Skeletal muscle tissue (tissue), 4 donors: Measurements from ENCODE around the gene KDM6A. TPM values are rescaled to one million over a fixed set of nuclear protein-coding genes. Genes with fewer than 3 reads are reported as not detected.
"Not testable (repeated sequence)": the region's sequence is repeated elsewhere in the genome, so short reads cannot be mapped to it uniquely, and the experiment has no call there.

ENCODE experiments used
- H3K27ac ChIP-seq: one replicate; pipeline ENCODE4 v1.7.0; 2013; ENCODE audit warnings: mild to moderate bottlenecking, low read depth, low read length, inconsistent platforms
- H3K27me3 ChIP-seq, 3 donors: one replicate each; pipeline ENCODE4 v1.7.0; 2013; ENCODE audit warnings: low read length in 3 of 3; ENCODE audit not compliant: control insufficient read depth in 3 of 3, insufficient read depth in 3 of 3
- H3K36me3 ChIP-seq, 3 donors: one replicate each; pipeline ENCODE4 v1.7.0; 2013; ENCODE audit warnings: low read length in 3 of 3; ENCODE audit not compliant: control insufficient read depth in 3 of 3, insufficient read depth in 3 of 3
- H3K4me1 ChIP-seq, 3 donors: one replicate each; pipeline ENCODE4 v1.7.0; 2013; ENCODE audit warnings: low read length in 3 of 3, mild to moderate bottlenecking in 3 of 3; ENCODE audit not compliant: control insufficient read depth in 3 of 3, insufficient read depth in 3 of 3
- H3K4me3 ChIP-seq, 3 donors: one replicate each; pipeline ENCODE4 v1.7.0; 2013; ENCODE audit warnings: low read length in 3 of 3
- H3K9ac ChIP-seq, 3 donors: one replicate each; pipeline ENCODE4 v1.7.0; 2013; ENCODE audit warnings: low read length in 3 of 3, mild to moderate bottlenecking in 3 of 3, moderate library complexity in 2 of 3, low read depth in 1 of 3
- H3K9me3 ChIP-seq, 3 donors: one replicate each; pipeline ENCODE4 v1.7.0; 2013; ENCODE audit warnings: low read length in 3 of 3; ENCODE audit not compliant: control insufficient read depth in 3 of 3
- total RNA-seq: library from RNA; depleted of rRNA; stranded (reverse); fragments of >200 nt; gene quantifications from one replicate; pipeline ENCODE4 v1.2.3, GENCODE V29; 2014
- donor health status: Osteomylitis.

KDM6A gene
- total RNA-seq, 1 donor from 2014 or later, result 21.9 TPM

DNA sequence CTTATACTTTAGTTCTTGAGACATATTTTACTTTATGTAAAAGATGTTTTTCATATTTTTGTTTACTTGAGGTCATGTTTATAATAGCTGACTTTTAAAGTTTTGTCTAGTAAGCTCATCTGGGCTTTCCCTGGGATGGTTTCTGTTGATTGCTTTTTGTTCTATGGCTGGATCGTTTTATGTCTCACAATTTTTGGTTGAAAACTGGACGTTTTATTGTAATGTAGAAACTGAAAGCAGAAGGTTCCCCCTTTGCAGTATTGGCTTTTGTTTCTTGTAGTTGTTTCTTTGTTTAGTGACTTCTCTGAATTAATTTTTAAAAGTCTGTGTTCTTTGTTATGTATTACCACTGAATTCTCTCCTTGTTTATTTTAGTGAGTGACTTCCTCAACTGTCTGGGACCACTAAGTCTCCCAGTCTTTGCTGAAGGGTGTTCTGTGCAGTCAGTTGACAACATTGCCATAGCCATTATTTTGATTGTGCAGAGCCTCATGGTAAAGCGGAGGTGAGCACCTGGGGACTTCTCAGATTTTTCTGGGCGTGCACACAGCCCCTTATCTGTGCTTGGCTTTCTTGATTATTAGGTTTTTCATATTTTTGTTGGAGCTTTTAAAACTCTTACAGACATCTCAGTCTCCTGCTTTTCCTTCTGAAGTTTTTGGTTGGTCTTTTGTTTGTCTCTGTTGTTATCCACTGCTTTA is 31.0 kb downstream of the KDM6A start:
- Histone ChIP-seq H3K27me3 (no peaks in the 10 kb centered on the region), H3K27ac (no peak overlapping the region), H3K36me3 (no peaks in the 10 kb centered on the region), H3K9me3 (no peaks in the 10 kb centered on the region), H3K4me3 (no peak overlapping the region), H3K9ac (no peak overlapping the region), H3K4me1 (peaks cover 6 to 23% (median 9%) of the 10 kb centered on the region in 3 donors)

DNA sequence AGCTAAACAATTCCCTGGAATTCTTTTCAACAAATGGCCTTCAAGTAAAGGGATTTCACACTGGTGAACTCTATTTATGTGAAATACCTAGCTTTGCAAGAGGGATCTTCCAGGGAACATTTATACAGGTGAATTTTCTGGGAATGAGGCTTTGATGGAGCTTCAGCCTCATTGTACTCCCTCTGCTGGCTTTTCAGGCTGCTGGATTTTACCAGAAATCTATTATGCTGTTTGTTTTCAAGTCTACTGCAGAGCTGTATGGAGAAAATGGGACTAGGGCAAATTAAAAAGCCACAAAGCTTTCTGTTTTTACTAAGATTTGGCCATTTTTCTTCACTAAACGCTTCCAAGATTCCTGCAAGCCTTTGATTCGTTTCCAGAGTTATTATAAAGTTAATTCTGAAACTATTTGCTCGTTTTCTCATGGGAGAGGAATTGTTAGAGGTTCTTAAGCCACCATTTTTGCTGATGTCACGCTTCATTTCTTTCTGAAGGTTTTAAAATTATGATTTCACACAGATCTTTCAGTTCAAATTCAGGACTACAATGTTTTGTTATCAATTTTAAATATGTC is 31.6 kb downstream of the KDM6A start:
- Histone ChIP-seq H3K27me3 (no peaks in the 10 kb centered on the region), H3K4me3 (no peak overlapping the region), H3K36me3 (no peaks in the 10 kb centered on the region), H3K9ac (no peak overlapping the region), H3K27ac (no peak overlapping the region), H3K4me1 (peaks cover 6 to 20% (median 9%) of the 10 kb centered on the region in 3 donors), H3K9me3 (no peaks in the 10 kb centered on the region)

DNA sequence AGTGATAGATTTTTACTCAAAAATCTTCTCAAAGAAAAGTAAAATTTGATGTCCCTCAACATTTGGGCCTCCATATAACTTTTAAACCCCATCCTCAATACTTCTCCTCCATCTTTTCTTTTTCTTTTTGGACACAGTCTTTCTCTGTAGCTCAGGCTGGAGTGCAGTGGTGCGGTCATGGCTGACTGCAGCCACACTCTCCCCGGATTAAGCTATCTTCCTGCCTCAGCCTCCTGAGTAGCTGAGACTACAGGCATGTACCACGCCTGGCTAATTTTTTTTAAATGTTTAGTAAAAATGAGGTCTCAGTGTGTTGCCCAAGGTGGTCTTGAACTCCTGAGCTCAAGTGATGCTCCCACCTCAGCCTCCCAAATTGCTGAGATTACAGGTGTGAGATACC is 33.1 kb downstream of the KDM6A start:
- H3K9me3 ChIP-seq, result no peaks in the 10 kb centered on the region
- no peaks in the 10 kb centered on the region for H3K27me3 ChIP-seq
- H3K27ac ChIP-seq, result no peak overlapping the region
- H3K9ac ChIP-seq, result no peak overlapping the region
- H3K4me3 ChIP-seq, result no peak overlapping the region
- peaks cover 6 to 20% (median 9%) of the 10 kb centered on the region in 3 donors for H3K4me1 ChIP-seq
- no peaks in the 10 kb centered on the region for H3K36me3 ChIP-seq

DNA sequence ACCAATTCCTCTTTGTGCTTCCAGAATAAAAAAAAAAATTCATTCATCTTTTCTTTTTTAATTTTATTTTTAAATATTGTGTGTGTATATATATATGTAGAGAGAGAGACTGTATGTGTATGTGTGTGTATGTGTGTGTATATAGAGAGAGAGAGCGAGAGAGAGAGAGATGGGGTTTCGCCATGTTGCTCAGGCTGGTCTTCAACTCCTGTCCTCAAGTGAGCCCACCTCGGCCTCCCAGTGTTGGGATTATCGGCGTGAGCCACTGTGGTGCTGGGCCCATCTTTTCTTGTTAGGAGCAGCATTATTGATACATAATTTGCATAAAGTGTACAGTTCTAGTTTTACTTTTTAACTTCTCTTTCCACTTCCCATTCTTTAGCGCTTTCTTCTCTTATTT is 33.6 kb downstream of the KDM6A start:
- Histone ChIP-seq H3K27me3 (no peaks in the 10 kb centered on the region), H3K4me1 (peaks cover 6 to 20% (median 9%) of the 10 kb centered on the region in 3 donors), H3K36me3 (no peaks in the 10 kb centered on the region), H3K9me3 (no peaks in the 10 kb centered on the region), H3K27ac (no peak overlapping the region), H3K4me3 (no peak overlapping the region), H3K9ac (no peak overlapping the region)

DNA sequence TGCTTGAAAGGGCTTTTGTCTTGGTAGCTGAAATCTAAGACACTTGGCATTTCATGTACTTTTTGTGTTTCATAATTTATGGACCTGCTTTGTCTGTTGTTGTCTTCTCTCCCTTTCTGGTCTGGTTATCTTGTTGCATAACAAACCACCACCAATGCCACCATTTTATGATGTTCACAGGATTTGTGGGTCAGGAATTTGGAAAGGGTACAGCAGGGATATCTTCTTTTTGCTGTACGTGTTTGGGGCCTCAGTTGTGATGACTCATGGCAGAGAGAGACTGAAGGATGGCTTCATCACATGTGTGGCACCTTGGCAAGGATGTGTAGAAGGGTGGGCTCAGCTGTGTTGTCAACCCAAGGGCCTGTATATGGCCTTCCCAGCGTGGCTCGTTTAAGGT is 35.2 kb downstream of the KDM6A start:
- H3K4me3 ChIP-seq, result peak overlapping the region in 1 of 3 donors; percentile 8
- peak overlapping the region; percentile 33 for H3K27ac ChIP-seq
- H3K9ac ChIP-seq, result no peak overlapping the region
- no peaks in the 10 kb centered on the region for H3K36me3 ChIP-seq
- H3K4me1 ChIP-seq, result peaks cover 6 to 20% (median 9%) of the 10 kb centered on the region in 3 donors
- no peaks in the 10 kb centered on the region for H3K27me3 ChIP-seq
- no peaks in the 10 kb centered on the region for H3K9me3 ChIP-seq

DNA sequence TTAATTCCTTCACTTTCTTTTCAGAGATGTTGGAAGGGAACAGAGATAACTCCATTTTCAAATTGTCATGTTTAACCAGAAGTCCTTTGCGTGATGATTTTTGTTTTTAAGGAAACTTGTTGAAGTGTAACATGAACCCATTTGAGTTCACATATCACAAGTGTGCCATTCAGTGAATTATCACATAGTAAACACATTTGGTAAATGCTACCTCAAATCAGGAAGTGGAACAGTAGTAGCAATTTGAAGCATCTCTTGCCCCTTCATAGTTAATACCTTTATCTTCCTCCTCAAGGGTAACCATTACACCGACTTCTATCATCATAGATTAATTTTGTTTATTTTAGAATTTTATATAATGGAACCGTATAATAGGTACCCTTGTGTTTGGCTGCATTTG is 35.8 kb downstream of the KDM6A start:
- Histone ChIP-seq H3K27ac (peak overlapping the region; percentile 33), H3K4me1 (peaks cover 6 to 22% (median 9%) of the 10 kb centered on the region in 3 donors), H3K27me3 (no peaks in the 10 kb centered on the region), H3K9me3 (no peaks in the 10 kb centered on the region), H3K36me3 (no peaks in the 10 kb centered on the region), H3K4me3 (no peak overlapping the region), H3K9ac (no peak overlapping the region)

DNA sequence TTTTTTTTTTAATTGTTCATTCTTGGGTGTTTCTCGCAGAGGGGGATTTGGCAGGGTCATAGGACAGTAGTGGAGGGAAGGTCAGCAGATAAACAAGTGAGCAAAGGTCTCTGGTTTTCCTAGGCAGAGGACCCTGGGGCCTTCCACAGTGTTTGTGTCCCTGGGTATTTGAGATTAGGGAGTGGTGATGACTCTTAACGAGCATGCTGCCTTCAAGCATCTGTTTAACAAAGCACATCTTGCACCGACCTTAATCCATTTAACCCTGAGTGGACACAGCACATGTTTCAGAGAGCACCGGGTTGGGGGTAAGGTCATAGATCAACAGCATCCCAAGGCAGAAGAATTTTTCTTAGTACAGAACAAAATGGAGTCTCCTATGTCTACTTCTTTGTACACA is 37.5 kb downstream of the KDM6A start:
- H3K36me3 ChIP-seq, H3K27ac ChIP-seq, H3K4me3 ChIP-seq, H3K27me3 ChIP-seq, H3K9me3 ChIP-seq, H3K9ac ChIP-seq: not testable (repeated sequence)
- H3K4me1 ChIP-seq, result peaks cover 4 to 26% (median 8%) of the 10 kb centered on the region in 3 donors

DNA sequence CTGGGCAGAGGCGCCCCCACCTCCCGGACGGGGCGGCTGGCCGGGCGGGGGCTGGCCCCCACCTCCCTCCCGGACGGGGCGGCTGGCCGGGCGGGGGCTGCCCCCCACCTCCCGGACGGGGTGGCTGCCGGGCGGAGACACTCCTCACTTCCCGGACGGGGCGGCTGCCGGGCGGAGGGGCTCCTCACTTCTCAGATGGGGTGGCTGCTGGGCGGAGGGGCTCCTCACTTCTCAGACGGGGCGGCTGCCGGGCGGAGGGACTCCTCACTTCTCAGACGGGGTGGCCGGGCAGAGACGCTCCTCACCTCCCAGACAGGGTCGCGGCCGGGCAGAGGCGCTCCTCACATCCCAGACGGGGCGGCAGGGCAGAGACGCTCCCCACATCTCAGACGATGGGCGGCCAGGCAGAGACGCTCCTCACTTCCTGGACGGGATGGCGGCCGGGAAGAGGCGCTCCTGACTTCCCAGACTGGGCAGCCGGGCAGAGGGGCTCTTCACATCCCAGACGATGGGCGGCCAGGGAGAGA is 38.1 kb downstream of the KDM6A start:
- not testable (repeated sequence) for H3K36me3 ChIP-seq, H3K27ac ChIP-seq, H3K4me3 ChIP-seq, H3K9ac ChIP-seq, H3K27me3 ChIP-seq, H3K9me3 ChIP-seq
- peaks cover 4 to 26% (median 8%) of the 10 kb centered on the region in 3 donors for H3K4me1 ChIP-seq

DNA sequence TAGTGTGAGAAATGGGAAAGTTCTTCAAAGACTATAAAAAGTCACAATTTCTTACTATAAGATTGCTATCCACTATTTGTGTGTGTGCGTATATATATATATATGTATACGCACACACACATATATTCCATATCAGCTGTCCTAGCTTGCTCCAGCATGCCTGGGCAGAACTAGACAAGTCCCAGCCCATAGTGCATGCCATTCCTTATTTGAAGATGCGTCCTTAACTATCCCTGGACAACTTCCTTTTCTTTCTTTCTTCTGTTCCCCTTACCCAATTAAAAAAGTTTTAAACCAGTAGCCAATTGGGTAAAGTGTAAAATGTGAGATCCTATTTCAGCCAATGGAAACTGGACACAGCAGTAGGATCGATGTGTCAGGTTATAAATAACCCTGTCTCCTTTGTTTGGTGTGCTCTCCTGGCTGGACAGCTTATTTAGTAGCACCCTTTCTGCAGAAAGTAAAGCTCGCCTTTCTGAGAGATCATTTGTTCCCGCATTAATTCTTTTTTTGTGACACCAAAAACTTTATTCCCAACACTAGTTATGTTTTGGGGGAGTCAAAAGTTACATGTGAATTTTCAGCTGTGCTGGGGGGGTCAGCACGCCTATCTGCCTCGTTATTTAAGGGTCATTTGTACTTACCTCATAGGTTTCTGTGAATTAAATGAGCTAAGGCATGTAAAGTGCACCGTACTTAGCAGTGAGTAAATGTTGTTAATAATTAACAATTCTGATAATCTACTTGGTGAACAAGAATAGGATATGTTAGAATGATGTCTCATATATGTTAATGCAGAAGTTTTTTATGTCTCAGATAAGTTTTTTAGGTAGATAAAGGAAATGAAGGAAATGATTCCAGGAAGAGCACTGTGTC is 40.9 kb downstream of the KDM6A start:
- Histone ChIP-seq H3K9ac (no peak overlapping the region), H3K27me3 (no peaks in the 10 kb centered on the region), H3K36me3 (no peaks in the 10 kb centered on the region), H3K9me3 (no peaks in the 10 kb centered on the region), H3K27ac (no peak overlapping the region), H3K4me1 (peaks cover 0 to 14% (median 2%) of the 10 kb centered on the region in 3 donors), H3K4me3 (no peak overlapping the region)
